Esophagus muscularis mucosa (tissue), 4 donors: Measurements from ENCODE around the gene OPA3.

Experiments
- EP300 ChIP-seq: sonication (generic); formaldehyde crosslinking; IDR thresholded peaks from one replicate; pipeline ENCODE4 v1.6.1; 2017; ENCODE audit warnings: antibody characterized with exemption
- POLR2A ChIP-seq: fragments of 450-650 bp; IDR thresholded peaks from one replicate; pipeline ENCODE4 v1.6.1; 2017; ENCODE audit warnings: antibody characterized with exemption, moderate library complexity, mild to moderate bottlenecking, low read depth
- POLR2AphosphoS5 ChIP-seq, 2 donors: sonication (generic); formaldehyde crosslinking; IDR thresholded peaks; one replicate each; pipeline ENCODE4 v1.6.1; 2017; ENCODE audit warnings: antibody characterized with exemption in 2 of 2
- TF ChIP-seq, protein P1 (sequence below), 3 experiments: fragments of 200-600 bp in 2 of 3; fragments of 450-650 bp in 1 of 3; sonication (generic) in 2 of 3; IDR thresholded peaks; one replicate each; pipeline ENCODE4 v1.5.1; 2017 to 2019; ENCODE audit warnings: antibody characterized with exemption in 3 of 3, mild to moderate bottlenecking in 2 of 3, moderate library complexity in 1 of 3

DNA sequence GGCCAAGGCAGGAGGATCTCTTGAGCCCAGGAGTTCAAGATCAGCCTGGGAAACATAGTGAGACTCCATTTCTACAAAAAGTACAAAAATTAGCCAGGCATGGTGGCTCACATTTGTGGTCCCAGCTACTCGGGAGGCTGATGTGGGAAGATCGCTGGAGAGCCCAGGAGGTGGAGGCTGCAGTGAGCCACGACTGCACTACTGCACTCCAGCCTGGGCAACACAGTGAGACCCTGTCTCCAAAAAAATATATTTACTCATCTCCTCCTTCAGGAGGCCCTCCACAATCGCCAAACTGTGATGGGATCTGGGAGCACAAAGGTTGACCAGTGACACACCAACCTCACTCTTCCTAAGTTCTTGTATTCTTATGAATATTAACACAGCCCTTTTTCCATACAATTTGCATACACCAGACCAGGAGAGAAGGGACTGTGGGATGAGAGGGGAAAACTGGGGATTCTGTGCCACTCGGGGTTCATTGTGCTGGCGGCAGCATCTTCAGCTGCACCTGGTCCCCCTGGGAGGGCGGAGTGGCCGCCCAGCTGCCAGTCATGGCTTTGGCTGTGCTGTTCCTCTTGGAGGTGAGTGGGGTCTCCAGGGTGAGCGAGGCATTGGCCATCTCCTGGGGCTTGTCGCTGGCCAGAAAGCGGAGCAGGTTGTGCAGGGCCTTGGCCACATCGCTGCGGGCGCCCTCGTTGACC lies 5.8 kb upstream of the OPA3 start:
- TF ChIP-seq, protein P1, sequence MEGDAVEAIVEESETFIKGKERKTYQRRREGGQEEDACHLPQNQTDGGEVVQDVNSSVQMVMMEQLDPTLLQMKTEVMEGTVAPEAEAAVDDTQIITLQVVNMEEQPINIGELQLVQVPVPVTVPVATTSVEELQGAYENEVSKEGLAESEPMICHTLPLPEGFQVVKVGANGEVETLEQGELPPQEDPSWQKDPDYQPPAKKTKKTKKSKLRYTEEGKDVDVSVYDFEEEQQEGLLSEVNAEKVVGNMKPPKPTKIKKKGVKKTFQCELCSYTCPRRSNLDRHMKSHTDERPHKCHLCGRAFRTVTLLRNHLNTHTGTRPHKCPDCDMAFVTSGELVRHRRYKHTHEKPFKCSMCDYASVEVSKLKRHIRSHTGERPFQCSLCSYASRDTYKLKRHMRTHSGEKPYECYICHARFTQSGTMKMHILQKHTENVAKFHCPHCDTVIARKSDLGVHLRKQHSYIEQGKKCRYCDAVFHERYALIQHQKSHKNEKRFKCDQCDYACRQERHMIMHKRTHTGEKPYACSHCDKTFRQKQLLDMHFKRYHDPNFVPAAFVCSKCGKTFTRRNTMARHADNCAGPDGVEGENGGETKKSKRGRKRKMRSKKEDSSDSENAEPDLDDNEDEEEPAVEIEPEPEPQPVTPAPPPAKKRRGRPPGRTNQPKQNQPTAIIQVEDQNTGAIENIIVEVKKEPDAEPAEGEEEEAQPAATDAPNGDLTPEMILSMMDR (IDR thresholded peaks at IDR 0.05) = no peak
- TF ChIP-seq POLR2A (no peak), EP300 (no peak), POLR2AphosphoS5 (IDR thresholded peaks at IDR 0.05) (no peak)
